CD4-positive, alpha-beta T cell treated with Interferon gamma for 1 hour (primary cell): ENCODE results near the gene RNASE9.
"Not testable (repeated sequence)": the region's sequence is repeated elsewhere in the genome, so short reads cannot be mapped to it uniquely, and the experiment has no call there.

Experiments
- DNase-seq: peaks from one replicate; pipeline ENCODE4 v3.0.0-alpha.2; 2020

The RNASE9 gene

DNA sequence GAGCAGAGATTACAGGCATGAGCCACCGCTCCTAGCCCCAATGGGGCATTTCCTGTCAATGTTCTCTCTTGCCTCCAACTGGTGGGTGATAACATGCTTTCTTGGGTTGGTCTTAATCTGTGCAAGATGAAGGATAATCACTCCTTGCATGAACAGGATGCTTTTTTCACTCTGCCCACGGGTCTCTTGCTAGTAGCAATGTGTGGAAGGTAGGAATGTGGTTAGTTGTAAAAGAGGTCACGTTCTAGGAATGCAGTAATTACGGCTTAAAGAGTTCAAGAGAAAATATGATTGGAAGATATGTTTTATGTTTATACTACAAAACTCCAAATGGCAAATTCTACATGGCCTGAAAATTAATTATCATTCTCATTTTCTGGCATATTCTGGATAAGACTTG is 45.0 kb downstream of the RNASE9 start:
- DNase-seq, result no peak

DNA sequence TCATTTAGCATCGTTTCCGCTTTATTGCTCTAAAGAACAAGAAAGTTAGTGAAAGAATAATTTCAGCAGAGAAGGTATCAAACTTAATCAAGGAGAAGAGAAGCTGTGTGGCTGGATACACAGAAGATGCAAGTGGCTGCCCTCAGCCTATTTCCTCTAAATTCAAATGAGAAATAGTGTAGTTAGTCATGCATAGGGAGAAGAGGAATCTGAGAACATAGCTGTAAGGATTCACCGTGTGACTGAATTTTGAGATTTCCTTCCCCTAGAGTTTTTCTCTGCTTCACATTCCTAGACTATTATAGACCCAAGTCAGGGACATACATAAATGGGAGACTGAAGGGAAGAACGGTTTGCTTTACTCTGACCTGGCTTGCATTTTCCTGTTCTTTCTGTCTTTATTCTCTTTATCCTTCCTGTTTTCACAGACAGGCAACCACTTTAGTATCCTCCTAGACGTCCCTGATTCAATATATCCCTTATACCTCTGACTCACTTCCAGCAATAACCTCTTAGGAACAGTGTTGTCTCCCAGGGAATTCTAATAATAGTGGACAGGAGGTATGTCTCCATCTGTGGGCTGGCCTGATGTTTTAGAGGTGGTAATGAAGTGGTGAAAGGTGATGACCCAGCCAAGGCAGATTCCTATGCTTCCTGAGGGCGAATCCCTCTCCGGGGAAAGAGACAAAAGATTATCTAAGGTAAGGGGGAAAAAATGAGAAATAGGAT is 48.5 kb downstream of the RNASE9 start:
- no peak for DNase-seq

DNA sequence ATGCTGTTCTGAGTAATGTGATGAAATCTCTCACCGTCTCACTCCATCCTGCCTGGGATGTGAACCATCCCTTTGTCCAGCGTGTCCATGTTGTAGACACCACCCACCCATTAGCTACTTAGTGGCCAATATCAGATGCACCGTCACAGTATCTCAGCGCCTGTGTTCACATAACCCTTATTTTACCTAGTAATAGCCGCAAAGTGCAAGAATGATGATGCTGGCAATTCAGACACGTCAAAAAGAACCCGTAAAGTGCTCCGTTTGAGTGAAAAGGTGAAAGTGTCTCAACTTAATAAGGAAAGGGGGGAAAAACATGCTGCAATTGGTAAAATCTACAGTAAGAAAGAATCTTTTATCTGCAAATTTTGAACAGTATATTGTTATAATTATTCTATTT is 52.5 kb downstream of the RNASE9 start:
- DNase-seq, result no peak

DNA sequence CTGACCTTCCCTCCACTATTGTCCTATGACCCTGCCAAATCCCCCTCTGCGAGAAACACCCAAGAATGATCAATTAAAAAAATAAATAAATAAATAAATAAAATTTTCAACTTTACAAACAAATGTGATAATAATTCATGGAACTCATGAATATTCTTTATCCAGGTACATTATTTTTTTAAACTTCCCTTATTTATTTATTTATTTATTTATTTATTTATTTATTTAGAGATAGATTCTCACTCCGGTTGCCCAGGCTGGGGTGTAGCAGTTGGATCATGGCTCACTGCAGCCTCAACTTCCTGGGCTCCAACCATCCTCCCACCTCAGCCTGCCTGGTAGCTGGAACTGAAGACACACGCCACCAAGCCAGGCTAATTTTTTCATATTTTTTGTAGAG is 53.3 kb downstream of the RNASE9 start:
- DNase-seq, result not testable (repeated sequence)

DNA sequence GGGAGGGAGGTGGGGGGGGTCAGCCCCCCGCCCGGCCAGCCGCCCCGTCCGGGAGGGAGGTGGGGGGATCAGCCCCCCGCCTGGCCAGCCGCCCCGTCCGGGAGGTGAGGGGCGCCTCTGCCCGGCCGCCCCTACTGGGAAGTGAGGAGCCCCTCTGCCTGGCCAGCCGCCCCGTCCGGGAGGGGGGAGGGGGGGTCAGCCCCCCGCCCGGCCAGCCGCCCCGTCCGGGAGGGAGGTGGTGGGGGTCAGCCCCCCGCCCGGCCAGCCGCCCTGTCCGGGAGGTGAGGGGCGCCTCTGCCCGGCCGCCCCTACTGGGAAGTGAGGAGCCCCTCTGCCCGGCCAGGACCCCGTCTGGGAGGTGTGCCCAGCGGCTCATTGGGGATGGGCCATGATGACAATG is 54.1 kb downstream of the RNASE9 start:
- DNase-seq, result not testable (repeated sequence)

DNA sequence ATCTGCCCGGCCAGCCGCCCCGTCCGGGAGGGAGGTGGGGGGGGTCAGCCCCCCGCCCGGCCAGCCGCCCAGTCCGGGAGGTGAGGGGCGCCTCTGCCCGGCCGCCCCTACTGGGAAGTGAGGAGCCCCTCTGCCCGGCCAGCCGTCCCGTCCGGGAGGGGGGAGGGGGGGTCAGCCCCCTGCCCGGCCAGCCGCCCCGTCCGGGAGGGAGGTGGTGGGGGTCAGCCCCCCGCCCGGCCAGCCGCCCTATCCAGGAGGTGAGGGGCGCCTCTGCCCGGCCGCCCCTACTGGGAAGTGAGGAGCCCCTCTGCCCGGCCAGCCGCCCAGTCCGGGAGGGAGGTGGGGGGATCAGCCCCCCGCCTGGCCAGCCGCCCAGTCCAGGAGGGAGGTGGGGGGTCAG is 54.6 kb downstream of the RNASE9 start:
- not testable (repeated sequence) for DNase-seq
